T follicular helper cell (primary cell): ENCODE measurements around the gene FRMD4A.
"Not testable (repeated sequence)": the region's sequence is repeated elsewhere in the genome, so short reads cannot be mapped to it uniquely, and the experiment has no call there.

Experiments used
- DNase-seq: peaks from one replicate; pipeline ENCODE4 v3.0.0-alpha.2; 2020; ENCODE audit warnings: low read depth

Gene FRMD4A

DNA sequence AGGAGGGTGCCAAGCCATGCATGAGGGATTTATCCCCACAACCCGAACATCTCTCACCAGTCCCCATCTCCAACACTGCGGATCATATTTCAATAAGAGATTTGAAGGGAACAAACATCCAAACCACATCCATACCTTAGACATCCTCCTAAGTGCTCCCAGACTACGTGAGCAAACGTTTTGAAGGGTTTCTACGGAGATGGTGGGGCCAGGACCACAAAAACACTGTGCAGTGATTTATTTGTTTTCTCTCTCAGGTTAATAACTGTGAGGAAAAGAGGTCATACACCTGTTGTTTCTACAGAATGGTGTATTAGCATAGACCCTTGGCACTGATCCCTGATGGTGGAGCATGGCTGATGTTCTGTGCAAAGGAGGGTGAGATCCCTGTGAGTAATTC, 277.8 kb downstream of the FRMD4A start:
- no peak for DNase-seq

DNA sequence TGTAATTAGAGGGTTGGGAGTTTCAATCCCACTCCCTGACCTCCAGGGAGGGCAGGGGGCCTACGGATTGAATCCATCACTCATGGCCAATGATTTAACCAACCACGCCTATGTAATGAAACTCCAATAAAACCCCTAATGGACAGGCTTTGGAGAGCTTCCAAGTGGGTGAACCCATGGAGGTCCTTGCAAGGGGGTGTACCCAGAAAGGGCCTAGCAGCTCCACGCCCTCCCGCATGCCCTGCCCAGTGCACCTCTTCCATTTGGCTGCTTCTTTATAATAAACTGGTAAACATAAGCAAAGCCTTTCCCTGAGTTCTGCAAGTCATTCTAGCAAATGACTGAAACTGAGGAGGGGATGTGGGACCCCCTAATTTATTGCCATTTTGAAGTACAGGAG, 280.1 kb downstream of the FRMD4A start:
- DNase-seq: no peak

DNA sequence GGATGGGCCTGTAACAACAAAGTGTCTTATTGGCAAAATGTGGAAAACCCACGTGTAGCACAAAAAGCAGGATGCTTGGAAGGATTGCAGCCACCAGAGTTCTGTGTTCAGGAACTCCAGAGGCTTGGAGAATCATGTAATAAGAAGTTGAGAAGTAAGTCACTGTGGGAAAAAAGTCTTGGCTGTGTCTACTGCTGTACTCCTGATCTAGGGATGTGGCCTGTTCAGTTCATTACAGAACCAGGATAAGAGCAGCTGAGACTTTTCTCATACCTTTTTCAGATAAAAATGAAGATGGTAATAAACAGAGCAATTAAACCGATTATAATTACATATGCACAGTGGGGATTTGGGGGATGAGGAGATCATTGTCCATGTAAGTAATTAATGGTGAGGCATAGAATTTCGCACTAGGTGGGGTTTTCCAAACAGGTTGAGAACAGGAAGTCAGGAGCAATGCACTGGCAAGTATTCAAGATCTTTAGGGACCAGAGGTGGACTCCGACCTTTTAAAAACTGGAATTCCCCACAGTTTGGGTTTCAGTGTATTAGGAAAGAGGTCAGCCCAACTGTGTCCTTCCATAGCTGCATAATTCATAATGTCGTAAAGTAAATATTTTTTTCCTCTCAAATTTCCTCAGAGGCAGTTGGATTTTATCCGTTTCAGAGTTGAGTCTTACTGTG, 281.7 kb downstream of the FRMD4A start:
- no peak for DNase-seq

DNA sequence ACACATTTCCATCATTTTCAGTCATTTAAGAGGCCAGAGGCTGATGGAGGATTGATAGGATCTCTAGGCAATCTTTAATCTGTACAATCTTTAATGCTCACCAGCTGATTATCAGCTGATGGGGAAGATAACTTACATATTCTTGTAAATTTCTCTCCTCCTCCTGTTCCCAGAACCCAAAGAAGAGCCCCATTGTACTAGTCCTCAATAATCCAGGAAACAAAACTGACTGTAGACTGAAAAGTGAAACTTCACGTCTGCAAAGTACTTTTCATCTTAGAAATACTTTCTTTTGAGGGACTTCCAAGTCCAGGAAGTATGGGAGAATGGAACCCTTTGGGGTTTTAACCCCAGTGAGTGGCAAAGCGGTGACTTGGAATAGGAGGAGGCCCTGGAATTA, 283.3 kb downstream of the FRMD4A start:
- DNase-seq: no peak

DNA sequence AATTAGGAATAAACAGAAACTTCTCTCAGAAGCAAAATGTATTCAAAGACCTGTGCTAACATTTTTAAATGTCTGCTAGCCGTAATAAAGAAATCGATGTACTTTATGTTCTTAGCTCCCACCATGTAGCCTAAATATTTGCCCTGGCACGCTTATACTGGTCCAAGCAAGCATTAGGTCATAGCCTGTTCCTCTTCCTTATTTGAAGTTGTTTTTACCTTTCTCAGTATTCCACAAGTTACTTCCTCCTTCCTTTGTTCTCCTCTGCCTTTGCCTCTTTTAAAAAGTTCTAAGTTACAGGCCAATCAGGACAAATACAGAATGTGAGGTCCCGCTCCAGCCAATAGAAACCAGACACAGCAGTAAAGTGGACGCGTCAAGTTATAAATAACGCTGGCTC, 288.7 kb downstream of the FRMD4A start:
- not testable (repeated sequence) for DNase-seq

DNA sequence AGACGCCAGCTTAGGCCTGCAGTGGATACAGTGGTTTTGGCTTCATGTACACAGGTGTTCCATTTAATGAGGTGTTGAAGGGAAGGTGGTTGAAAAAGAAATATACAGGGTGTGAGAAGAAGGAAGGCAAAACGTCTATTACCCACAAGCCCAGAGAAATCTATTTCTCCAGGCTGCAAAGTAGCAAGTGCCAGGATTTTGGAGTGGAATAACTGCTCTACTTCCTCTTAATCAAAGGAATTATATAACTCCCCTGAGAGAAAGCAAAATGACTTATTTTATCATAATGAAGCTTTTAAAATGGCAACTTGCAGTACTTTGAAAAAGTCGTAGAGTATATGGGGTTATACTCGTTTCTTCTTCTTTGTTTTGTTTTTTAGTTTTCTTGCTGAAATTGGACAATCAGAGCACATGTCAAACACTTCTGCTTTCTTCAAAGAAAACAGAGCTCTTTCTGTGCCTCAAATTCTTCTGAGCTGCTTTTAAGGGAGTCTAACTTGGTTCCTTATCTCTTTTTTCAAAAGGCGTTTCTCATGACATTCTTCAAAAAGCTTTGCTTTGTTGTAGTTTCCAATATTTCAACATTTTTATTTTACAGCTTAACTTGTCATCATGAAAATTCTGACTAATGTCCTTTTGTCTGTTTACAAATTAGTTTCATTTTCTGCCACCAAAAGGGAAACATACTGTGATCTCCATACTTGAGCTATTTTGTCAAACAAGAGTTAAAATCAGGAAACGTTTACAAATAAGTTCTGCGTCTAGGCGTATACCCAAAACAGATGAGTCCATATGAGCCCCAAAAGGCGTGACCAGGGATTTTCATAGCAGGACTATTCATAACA, 289.7 kb downstream of the FRMD4A start:
- DNase-seq: no peak

DNA sequence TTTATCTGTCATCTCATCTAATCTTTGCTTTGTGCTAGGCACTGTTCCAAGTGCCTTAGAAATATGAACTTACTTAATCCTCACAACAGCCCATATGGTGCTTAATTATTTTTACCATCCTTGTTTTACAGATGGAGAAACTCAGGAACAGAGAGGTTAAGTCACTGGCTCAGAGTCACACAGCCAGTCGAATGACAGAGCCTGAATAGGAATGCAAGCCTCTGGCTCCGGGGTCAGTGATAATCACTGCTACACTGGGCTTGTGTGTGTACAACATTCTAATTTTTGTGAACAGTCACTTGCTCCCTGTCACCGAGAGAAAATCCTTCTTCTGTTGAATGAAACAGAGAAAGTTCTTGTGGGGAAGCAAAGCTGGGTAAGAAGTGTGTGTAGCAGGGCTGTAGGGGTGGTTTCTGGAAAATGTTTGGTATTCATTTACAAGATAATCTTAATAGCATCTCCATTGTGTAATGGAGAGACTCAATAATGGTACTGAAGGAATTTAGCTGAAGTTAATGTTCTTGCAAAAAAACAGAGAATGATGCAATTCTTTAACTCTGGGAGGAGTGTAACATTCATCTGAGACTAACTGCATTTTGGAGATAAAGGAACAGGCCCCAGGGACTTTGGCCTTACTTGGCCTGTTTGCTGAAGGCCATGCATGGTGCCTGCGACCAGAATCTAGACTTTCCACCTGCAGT, 290.6 kb downstream of the FRMD4A start:
- no peak for DNase-seq

DNA sequence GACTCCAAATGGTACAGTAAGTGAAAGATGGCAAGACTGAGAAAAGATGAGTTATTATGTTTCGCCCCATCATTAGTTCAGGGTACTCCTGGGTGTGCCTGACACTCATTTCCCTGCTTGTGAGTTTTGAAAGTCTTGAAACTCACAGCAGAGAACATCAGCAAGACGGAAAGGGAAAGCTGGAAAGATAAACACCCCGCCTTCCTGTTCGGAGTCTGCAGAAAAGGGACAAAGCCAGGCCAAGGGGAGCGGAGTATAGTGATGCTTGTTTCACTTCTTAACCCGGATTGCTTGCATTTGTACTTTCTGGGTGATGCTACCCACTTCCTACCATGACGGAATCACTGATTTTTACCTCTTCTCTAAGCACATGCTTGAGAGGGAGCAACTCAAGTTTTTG, 294.5 kb downstream of the FRMD4A start:
- no peak for DNase-seq

DNA sequence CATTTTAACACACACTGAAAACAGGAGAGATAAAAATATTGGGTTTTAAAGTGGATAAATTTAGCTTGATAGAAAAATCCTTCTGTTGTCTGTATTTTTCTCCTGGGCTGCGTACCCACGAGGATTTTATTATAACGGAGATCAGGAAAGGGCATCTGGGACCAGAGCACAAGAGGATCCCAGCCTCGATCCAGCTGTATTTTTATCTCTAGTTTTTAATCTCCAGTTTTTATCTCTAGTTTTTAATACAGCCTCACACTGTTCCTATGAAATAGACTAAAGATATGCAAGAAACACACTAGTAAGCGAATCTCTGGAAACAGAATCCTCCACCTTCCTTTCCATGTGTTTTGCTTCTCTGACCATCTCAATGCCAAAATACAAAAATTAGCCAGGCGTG, 295.2 kb downstream of the FRMD4A start:
- no peak for DNase-seq

DNA sequence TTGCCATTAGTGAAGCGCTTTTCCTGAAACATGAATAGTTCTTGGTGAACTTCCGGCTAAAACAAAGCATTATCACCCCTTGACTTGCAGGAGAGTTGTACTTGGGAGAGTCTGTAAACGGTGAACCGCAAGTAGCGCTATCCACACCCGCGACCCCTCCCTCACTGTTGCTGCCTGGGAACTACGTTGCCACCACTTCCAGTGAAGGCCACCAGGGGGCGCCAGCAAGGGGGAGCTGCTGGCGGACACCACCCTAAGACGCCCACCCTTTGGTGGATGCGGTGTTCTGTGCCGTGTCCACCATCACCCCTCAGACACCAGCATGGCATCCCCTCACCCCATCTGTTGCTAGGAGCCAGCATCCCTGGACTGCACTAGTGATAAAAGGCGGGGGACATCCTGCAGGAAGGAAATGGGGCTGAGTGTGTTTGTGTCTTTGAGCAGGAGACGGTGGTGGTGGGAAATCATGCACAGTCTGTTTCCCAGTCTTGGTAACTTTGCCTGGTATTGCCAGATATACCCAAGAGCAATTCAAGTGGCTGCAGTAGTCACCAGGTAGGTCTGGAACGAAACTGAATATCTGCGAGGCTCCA, 298.2 kb downstream of the FRMD4A start:
- peak; percentile 22 for DNase-seq

DNA sequence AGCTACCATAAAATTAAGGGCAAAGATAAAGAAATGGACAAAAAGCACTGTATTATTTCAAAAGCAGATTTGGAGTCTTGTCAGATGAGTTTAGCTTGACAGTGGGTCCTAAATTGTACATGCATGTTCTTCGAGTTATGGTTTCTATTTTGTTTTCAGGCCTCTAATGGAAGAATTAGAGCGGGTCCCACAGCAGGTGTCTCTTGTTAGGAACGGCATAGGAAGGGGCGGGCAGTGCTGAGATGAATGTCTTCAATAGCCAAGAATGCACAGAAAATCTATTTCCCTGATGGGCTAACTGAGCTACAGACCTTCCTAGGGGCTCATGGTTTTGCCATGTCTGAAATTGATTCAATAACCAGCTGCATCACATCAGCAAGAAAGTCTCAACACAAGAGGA, 304.4 kb downstream of the FRMD4A start:
- no peak for DNase-seq

DNA sequence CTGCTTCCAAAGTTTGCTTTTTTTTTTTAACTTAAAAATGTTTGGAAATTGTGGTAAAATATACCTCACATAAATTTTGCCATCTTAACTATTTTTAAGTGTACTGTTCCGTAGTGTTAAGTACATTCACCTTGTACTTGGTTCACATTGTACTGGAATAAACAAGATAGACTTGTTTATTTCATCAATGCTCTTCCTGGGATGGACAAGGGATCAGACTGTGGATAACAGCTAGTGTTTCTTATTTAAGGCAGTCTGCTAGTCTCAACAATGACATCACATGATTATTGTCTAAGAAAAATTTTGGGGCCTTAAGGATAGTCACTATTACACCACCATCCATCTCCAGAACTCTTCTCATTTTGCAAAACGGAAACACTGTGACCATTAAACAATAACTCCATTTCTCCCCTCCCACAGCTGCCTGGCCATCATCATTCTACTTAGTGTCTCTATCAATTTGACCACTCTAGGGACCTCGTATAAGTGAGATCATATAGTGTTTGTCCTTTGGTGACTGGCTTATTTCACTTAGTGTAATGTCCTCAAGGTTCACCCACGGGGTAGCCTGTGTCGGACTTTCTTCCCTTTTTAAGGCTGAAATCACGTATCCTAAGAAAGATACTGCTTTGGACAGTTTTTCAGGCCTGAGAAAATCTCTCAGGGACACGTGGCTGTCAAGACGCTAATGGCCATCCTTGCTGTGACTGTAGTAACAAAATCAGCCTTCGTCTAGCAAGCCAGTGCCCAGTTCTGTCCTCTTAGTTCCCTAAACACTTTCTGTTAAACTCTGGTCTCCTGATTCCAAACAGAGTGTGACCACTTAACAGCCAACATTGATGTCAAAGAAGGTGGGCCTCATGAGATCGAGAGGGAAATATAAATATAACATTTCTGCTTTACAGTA, 305.2 kb downstream of the FRMD4A start:
- no peak for DNase-seq

DNA sequence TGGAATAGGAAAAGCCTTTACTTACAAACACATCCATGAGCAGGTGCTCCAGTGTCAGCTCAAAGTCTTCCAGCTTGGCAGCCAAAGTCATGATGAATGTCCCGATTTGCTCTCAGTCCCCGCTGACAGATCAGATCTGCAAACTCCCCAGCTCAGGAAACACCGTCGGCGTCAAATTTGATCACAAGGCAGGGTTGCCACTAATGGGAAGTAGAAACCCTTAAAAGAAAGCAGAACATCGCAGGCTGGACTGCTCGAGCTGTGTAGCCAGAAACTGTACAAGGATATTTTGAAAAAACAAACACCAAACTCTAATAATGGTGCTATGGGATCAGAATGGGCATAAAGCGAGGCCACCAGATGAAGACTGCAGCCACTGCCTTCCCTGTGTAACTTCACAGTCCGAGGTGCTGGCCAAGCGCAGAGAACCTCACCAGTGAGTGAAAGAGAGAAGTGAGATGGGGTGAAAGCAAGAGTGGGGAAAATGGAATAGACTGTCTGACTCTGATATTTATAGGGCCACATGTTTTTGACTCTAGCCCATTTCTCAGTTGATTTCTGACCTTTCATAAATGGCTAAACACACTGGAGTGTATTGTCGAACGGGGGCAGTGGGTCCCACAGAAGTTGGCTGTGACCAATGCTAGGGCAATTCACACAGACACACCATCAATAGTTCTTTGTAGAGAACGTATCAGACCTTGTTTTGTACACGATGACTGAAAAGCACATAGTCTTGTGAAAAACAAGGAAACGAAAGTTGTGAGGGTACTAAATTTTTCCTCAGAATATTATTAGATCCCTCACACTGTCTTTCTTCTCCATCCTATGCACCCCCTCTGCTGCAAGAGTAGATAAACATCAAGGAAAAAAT, 306.2 kb downstream of the FRMD4A start:
- DNase-seq: no peak

DNA sequence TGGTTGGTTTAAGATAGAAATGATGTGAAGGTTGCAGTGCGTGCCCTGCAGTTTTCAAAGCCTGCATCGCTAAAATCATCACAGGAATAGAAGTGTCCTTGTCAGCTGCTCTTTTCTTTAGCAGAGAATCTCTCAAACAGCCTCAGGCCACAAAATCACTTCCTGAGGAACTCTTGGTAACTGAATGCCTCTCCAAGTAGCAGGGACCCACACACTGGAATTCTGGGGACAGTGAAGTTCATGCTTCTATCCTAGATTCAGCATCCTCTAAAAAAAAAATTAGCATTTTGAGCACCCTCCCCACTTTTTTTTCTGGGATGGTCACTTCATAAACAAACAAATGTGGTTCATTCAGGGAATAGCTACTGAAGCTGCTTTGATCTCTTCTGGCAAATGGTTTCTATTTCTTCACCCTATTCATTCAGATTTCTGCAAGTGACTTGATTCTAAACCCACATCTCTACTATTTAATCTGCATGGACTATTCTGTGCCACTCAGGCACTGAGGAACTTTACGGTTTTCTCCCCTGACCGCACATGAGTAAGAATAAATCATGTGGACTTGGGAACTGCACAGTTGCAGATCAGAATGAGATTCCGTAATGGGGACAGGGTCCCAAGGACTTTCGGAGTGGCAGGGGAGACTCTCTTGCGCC, 306.9 kb downstream of the FRMD4A start:
- no peak for DNase-seq

DNA sequence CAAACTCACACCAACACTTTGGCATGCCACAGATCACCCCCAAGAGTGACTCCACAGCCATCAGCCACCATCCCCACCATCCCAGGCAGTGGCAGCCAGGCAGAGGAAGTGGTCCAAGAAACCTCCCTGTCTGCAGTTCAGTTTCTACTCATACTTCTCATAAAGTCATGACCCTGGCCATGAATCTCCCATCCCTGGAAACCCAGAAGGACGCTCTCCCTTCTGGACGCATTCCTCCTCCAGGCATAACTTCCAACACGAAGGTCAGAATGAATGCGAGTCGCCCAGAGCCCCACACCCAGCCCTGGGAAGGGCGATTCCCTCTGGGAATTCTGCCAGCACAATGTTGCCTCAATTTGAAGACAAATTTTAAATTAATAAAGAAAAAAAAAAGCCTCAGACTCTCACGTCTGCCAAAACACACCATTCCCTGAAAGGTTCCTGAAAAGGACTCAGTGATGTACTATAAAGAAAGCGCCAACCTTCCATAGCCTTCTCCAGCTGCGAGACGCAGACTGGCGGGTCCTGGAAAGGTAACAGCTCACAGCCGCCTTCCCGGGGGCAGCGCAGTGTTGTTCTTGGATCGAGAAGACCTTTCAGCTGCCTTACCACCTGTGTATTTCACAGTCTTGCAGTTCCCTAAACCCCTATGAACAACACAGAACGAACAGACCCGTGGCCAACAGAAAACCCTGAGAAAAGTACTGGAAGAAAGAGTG, 307.6 kb downstream of the FRMD4A start:
- DNase-seq: no peak

DNA sequence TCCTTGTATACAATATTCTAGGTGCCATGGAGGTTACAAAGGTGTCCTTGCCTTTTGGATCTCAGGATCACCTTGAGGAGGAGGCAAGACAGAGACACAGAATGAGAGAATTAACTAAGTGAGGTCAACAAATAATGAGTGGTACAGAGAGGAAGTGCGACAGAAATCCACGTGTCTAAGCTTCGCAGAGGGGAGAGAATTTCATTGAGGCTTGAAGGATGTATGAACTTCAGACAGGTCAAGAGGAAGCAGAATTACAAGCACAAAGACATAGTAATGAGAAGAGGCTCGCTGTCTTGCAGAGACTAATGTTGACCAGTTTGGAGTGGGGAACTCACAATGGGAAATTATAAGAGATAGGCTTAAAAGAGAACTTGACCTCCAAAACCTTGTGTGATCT, 308.7 kb downstream of the FRMD4A start:
- DNase-seq: no peak

DNA sequence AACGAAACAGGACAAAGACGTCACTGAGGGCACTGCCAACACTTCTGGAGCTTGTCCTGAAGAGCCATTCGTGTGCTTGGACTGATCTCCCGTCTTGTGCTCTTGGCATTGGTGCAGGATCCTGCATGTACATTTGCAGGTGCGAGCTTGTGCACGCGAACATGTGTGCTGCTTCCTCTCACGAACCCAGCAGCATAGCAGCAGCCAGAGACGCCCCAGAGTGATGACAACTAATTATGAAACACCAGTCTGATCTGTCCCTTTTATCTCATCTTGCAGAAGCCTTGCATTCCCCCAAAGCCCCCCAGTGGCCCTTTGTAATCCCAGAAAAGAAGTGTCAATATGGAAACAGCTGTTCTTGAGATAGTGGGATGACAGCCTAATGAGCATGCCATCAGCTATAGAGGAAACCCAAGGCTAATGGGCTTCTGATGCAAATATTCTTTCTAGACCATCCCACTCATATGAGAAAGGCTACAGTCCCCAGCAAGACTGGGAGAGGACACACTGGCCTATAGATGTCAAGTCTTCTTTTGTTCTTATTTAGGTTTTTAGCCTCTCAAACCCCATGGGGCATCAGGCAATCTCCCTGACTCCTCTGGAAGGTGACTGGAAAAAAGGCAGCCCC, 310.6 kb downstream of the FRMD4A start:
- DNase-seq: no peak

DNA sequence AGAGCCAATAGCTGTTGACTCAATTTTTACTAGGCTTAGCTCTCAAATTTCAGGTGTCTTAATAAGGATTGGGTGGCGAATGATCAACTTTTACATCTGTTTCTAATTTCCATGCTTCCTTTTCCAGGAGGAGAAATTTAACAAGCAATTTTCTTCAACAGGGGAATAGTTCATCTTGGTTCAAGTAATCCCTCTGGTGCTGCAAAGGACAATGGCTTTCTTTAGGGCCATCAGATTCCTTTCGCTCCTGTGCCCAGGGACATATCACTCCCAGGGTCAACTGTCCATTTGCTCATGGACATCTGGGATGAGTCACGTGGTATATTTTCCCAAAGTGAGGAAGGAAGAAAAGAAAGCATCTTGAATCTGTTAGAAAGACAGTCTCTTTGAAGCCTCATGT, 313.3 kb downstream of the FRMD4A start:
- no peak for DNase-seq

DNA sequence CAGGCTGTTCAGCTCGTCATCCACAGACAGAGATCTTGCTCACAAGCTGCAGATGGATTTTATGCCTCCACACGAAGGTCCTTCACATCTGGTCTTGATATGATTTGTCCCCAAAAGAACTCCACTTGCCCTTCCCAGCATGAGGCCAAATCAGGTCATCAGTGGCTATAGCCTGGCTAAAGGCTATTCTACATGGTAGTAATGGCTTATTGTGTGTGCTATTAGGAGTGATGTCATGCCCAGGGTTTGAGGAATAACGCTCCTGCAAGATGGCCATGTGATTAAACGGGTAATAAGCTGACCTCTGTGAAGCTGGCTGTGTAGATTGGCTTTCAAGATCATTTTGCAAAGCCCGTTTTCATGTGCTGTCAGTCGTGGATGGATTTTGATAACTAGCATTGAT, 313.8 kb downstream of the FRMD4A start:
- DNase-seq: no peak
